GM13976 (cell line): ENCODE results near the gene BACH2.

ENCODE experiments used
- DNase-seq: peaks from one replicate; pipeline ENCODE4 v3.0.0; 2012; ENCODE audit warnings: low spot score
- CTCF ChIP-seq: IDR thresholded peaks from 2 replicates; pipeline ENCODE4 v1.5.1; 2012; ENCODE audit warnings: borderline replicate concordance, mild to moderate bottlenecking; ENCODE audit not compliant: insufficient read depth; ENCODE audit errors: extremely low read depth, missing control alignments, control extremely low read depth
- in situ Hi-C: fragments of 300-500 bp; cut with MboI; formaldehyde crosslinking; loops from one replicate; pipeline ENCODE4 v1.12.0; 2022; ENCODE audit warnings: low sequenced_read_pairs, mixed read lengths, inconsistent platforms; ENCODE audit not compliant: unreplicated experiment

BACH2 gene

DNA sequence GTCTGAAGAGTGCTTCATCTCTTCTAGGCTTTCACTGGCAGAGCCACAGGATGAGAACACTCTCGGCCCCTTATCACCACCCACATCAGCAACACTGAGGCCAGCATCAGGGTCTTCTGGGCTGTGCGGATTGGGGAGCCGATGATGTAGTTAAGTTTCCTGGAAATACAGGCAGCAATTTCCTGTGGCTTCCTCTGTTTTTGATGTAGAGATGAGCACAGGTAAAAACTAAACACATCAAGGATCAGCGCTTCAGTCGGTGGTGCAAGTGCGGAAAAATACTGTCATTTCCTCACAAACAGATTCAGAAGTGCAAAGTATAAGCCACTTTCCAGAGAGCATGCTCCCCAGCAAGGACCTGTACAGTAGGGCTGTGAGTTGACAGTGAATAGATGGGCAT lies 62.6 kb downstream of the BACH2 start:
- TF ChIP-seq CTCF, result no peak
- no peak for DNase-seq

DNA sequence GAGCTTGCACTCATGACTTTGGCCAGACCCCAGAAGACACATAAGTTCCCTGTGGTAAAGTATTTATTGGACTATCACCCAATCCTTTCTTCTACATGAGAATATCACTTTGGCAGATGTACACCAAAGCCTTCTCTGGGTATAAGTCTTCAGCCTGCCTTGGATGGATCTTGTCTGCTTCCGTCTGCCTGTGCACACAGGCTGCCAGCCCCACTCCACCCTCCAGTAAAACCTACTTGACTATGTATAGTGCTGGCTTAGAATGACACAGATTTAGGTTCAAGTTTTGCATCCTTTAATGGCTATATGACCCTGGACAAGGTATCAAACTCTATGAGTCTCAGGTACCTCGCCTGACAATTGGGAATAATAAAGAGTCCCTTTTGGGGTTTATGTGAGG lies 63.4 kb downstream of the BACH2 start:
- in situ Hi-C loops, result no loop called here
- DNase-seq, result no peak
- TF ChIP-seq CTCF, result no peak

More for the DNA sequence above, 62.6 kb downstream of the BACH2 start:
- in situ Hi-C loops, result no loop called here

- DNase-seq, result no peak
- in situ Hi-C loops, result no loop called here
Measured at GRCh38 chr6:90231798-90232197, 64.8 kb downstream of the BACH2 start.

GRCh38 chr6:90231308-90231707 lies 65.3 kb downstream of the BACH2 start:
- no peak for TF ChIP-seq CTCF
- DNase-seq, result no peak
- in situ Hi-C loops, result no loop called here

More at GRCh38 chr6:90231798-90232197, 64.8 kb downstream of the BACH2 start:
- no peak for TF ChIP-seq CTCF

DNA sequence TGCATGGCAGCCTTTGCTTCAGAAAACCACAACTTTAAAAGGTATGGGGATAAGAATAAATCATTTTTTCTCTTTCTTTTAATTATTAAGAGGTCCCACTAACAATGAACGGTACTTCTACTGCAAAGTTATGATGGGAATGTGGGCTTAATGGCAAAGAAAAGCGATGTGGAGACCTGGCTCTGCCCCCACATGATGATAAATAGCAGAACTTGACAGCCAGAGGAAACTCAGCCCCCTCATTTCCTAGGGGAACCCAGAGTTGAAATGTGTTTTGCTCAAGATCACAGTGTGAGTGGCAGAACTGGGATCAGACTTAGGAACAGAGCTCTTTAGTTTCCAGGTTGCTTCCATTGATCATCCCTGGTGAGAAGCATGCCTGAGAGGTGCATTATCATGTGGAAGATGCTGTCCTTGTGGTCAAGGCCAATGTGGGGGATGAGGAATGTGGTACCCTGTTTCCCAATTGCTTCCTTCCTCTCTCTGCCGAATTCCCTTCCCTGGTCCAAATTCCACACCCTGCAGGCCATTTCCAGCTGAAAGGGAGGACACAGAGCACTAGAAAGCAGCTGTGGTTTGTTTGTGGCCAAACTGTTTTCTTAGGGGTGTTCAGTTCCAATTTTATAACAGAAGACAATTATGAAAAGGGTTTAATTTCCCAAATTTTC lies 66.0 kb downstream of the BACH2 start:
- DNase-seq, result no peak
- TF ChIP-seq CTCF, result no peak
- in situ Hi-C loops, result no loop called here

GRCh38 chr6:90229331-90230010 lies 67.2 kb downstream of the BACH2 start:
- in situ Hi-C loops, result no loop called here
- DNase-seq, result no peak
- TF ChIP-seq CTCF, result no peak
